ENCODE data around the gene AFF3. TPM values are rescaled to one million over a fixed set of nuclear protein-coding genes. Genes with fewer than 3 reads are reported as not detected.

AFF3 gene
- total and polyA plus RNA-seq, 2 of the 8 experiments (the other 6 are each of a cell fraction or from before 2014, with no cell fraction given), result 0.27 to 3.0 TPM

DNA sequence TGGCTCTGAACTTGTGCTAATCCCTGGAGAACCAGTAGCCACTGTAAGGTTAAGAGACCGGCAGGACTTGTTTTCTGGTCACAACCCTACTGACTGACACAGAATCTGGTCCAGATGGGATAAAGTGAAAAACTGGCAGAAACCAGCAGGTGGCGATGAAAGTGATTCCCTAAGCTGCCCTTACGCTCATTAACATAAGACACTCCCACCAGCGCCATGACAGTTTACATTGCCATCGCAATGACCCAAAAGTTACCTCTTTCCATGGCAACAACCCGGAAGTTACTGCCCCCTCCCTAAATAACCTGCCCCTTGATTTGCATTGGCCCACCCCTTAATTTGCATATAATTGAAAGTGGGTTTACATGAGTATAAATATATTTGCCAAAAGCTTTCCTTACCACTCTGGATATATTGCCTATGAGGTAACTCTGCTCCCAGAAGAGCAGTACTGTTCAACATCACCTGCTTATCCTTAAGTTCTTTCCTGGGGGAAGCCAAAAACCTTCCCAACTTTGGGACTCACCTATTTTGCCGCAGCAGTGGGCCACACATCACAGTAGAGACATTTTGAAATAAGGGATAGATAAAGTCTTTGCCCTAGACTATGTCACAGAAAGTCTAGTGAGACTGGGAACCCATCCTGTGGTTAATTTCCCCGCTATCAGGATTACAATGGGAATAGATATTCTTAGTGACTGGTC lies 35.8 kb upstream of the AFF3 start:
- H3K4me1 ChIP-seq (replicated peaks in 1 of 4; ENCODE audit: control insufficient read depth in 3 of 4, insufficient read depth in 4 of 4, low read length in 3 of 4), result peaks cover 2 to 11% (median 6%) of the 10 kb centered on the region in 4 experiments
- no peaks in the 10 kb centered on the region for H3K79me2 ChIP-seq (ENCODE audit: control insufficient read depth in 1 of 2, insufficient read depth in 2 of 2, low read length in 2 of 2)
- no peak overlapping the region for H2AK5ac ChIP-seq (ENCODE audit: low read depth, low read length)
- H3K27ac ChIP-seq (ENCODE audit: low read depth, low read length), result no peak overlapping the region
- no peak overlapping the region for H2BK15ac ChIP-seq (ENCODE audit: low read length)
- no peaks in the 10 kb centered on the region for H3K79me1 ChIP-seq (ENCODE audit: low read depth, low read length)
- H2BK120ac ChIP-seq (replicated peaks; ENCODE audit: low read depth, low read length), result no peak overlapping the region
- no peak overlapping the region for H3K4me3 ChIP-seq (ENCODE audit: extremely low read depth in 1 of 4, insufficient read depth in 2 of 4, low read depth in 3 of 4, low read length in 4 of 4)
- H3K56ac ChIP-seq (replicated peaks; ENCODE audit: insufficient read length, low read depth, low read length), result no peak overlapping the region
- H3K4ac ChIP-seq (replicated peaks; ENCODE audit: insufficient read length, low read depth, low read length), result no peak overlapping the region
- no peak overlapping the region for H3K14ac ChIP-seq (ENCODE audit: insufficient read length)
- no peaks in the 10 kb centered on the region for H3K36me3 ChIP-seq (ENCODE audit: control insufficient read depth in 2 of 4, insufficient read depth in 4 of 4, low read length in 3 of 4)
- WGBS, 2 experiments (ENCODE audit: extremely low coverage in 1 of 2, insufficient coverage in 1 of 2, insufficient read length in 1 of 2, insufficient replicate concordance in 2 of 2, low coverage in 1 of 2, low lambda C conversion rate in 2 of 2, missing lambda C conversion rate in 1 of 2), result 39% methylated on average over 8 of the region's 8 CpGs; no CpG with 5 or more reads in 1 of the 2 experiments
- no peak overlapping the region for H4K5ac ChIP-seq (ENCODE audit: insufficient read length, low read depth, low read length)
- POLR2A ChIA-PET (ENCODE audit: partially characterized antibody), result no interaction called here
- no peak overlapping the region for H3K23ac ChIP-seq (ENCODE audit: insufficient read length)
- H3K4me2 ChIP-seq (ENCODE audit: insufficient read depth in 1 of 2, low read depth in 2 of 2, low read length in 2 of 2), result no peak overlapping the region
- H2BK12ac ChIP-seq (ENCODE audit: low read depth, low read length), result no peak overlapping the region
- no peak overlapping the region for H4K8ac ChIP-seq (ENCODE audit: extremely low read depth, insufficient read depth, low read length)
- no peaks in the 10 kb centered on the region for H3K9me3 ChIP-seq (ENCODE audit: insufficient read depth in 2 of 2, low read depth in 1 of 2, low read length in 1 of 2)
- H3K18ac ChIP-seq (ENCODE audit: extremely low read depth, low read length), result no peak overlapping the region
- CTCF ChIA-PET (ENCODE audit: partially characterized antibody), result interaction anchor here (0.7 to 1.9 kb wide), 8 partner anchors 26 to 406 kb away, joined by 3 to 9 read pairs (median 3); no protein-coding TSS in a partner anchor
- no peak overlapping the region for H3K9ac ChIP-seq (replicated peaks in 1 of 4; ENCODE audit: extremely low read depth in 1 of 4, low read depth in 3 of 4, low read length in 3 of 4)
- no peak overlapping the region for H2AFZ ChIP-seq (ENCODE audit: low read length)
- TF ChIP-seq YY1 (IDR thresholded peaks at IDR 0.05; ENCODE audit: low read depth, low read length) (peak; percentile 93), RAD21 (IDR thresholded peaks at IDR 0.05 in 1 of 2, conservative IDR thresholded peaks at IDR 0.05 in 1 of 2; ENCODE audit: low read depth in 2 of 2, low read length in 2 of 2) (peak; percentile 41 to 61; a peak in 3 of 4 replicates), KDM5A (IDR thresholded peaks at IDR 0.05; ENCODE audit: low read length) (no peak), SIN3A (conservative IDR thresholded peaks at IDR 0.05 in 1 of 2, IDR thresholded peaks at IDR 0.05 in 1 of 2; ENCODE audit: low read depth in 1 of 2, low read length in 2 of 2) (0 out of 4 replicates have a peak, but pooled peaks of 1 of the 2 experiments have one; percentile 28), PHF8 (conservative IDR thresholded peaks at IDR 0.05; ENCODE audit: low read depth, low read length) (no peak), CTCF (IDR thresholded peaks at IDR 0.05; ENCODE audit: control extremely low read depth in 1 of 3, insufficient read depth in 1 of 3, low read depth in 1 of 3, low read length in 3 of 3) (peak; percentile 32 to 78 (median 61))
- H2BK20ac ChIP-seq (ENCODE audit: low read length), result no peak overlapping the region
- no peaks in the 10 kb centered on the region for H4K20me1 ChIP-seq (replicated peaks in 1 of 2; ENCODE audit: control insufficient read depth in 1 of 2, insufficient read depth in 2 of 2, low read length in 2 of 2)
- no peak overlapping the region for H2BK5ac ChIP-seq (ENCODE audit: low read depth, low read length)
- no peaks in the 10 kb centered on the region; the same call in 1 of the 2 replicates for H3K23me2 ChIP-seq (ENCODE audit: low read depth, low read length)
- peak; percentile 93 for FAIRE-seq
- DNase-seq (ENCODE audit: low read depth in 1 of 2, low spot score in 2 of 2), result peak; percentile 69 to 79
- peaks cover 2 to 36% (median 25%) of the 10 kb centered on the region in 4 experiments for H3K27me3 ChIP-seq (replicated peaks in 1 of 4; ENCODE audit: control insufficient read depth in 3 of 4, extremely low read depth in 1 of 4, insufficient read depth in 3 of 4, low read length in 3 of 4)
- no peak overlapping the region for H4K91ac ChIP-seq (replicated peaks; ENCODE audit: insufficient read length, low read length)
